Measurements from ENCODE around the gene CORO2B. TPM values are rescaled to one million over a fixed set of nuclear protein-coding genes. Genes with fewer than 3 reads are reported as not detected.

Gene CORO2B
- total and polyA plus RNA-seq, 8 donors: 0.56 to 7.7 (median 1.7) TPM

- Histone ChIP-seq H3K4me3 (no peak overlapping the region), H3K9me3 (no peaks in the 10 kb centered on the region), H3K27me3 (no peaks in the 10 kb centered on the region), H3K27ac (no peak overlapping the region), H3K4me1 (no peaks in the 10 kb centered on the region), H3K36me3 (no peaks in the 10 kb centered on the region)
- intact Hi-C loops (cut with DNase I): no loop called here
- no peak for TF ChIP-seq CTCF (IDR thresholded peaks at IDR 0.05)
- FAIRE-seq: no peak
- DNase-seq: peak in 1 of 6 donors; percentile 23
- 77 to 90% methylated on average over 4 of the region's 4 CpGs for WGBS, 2 donors
- ATAC-seq: no peak
These were observed 9.1 kb downstream of the CORO2B start for GRCh38 chr15:68587769-68588385.

- no peak for FAIRE-seq
- Histone ChIP-seq H3K4me3 (no peak overlapping the region), H3K27ac (no peak overlapping the region), H3K4me1 (no peaks in the 10 kb centered on the region), H3K36me3 (no peaks in the 10 kb centered on the region), H3K27me3 (no peaks in the 10 kb centered on the region), H3K9me3 (no peaks in the 10 kb centered on the region)
- no peak for TF ChIP-seq CTCF (IDR thresholded peaks at IDR 0.05)
- no peak for ATAC-seq
- WGBS, 2 donors: 48 to 59% methylated on average over 2 of the region's 2 CpGs
- intact Hi-C loops (cut with DNase I): no loop called here
- DNase-seq: no peak
These were observed 10.3 kb downstream of the CORO2B start for GRCh38 chr15:68589053-68589452.

- TF ChIP-seq CTCF (IDR thresholded peaks at IDR 0.05): no peak
- 82 to 86% methylated on average over 15 of the region's 15 CpGs for WGBS, 2 donors
- DNase-seq (peak in 1 of 6 donors; percentile 29), ATAC-seq (no peak), FAIRE-seq (no peak)
- no peak overlapping the region for H3K27ac ChIP-seq
- H3K36me3 ChIP-seq: no peaks in the 10 kb centered on the region
- no peak overlapping the region for H3K4me3 ChIP-seq
- no peaks in the 10 kb centered on the region for H3K4me1 ChIP-seq
- H3K27me3 ChIP-seq: no peaks in the 10 kb centered on the region
- H3K9me3 ChIP-seq: no peaks in the 10 kb centered on the region
- intact Hi-C loops (cut with DNase I): no loop called here
These were observed 11.3 kb downstream of the CORO2B start for GRCh38 chr15:68589783-68590710.

GRCh38 chr15:68590721-68591389 is 12.1 kb downstream of the CORO2B start:
- Histone ChIP-seq H3K9me3 (no peaks in the 10 kb centered on the region), H3K27me3 (no peaks in the 10 kb centered on the region), H3K4me3 (no peak overlapping the region), H3K4me1 (no peaks in the 10 kb centered on the region), H3K27ac (no peak overlapping the region), H3K36me3 (no peaks in the 10 kb centered on the region)
- FAIRE-seq (no peak), DNase-seq (peak in 1 of 6 donors; percentile 23), ATAC-seq (no peak)
- intact Hi-C loops (cut with DNase I): no loop called here
- no peak for TF ChIP-seq CTCF (IDR thresholded peaks at IDR 0.05)
- WGBS, 2 donors: 85 to 89% methylated on average over 9 of the region's 9 CpGs

Measured in pancreas (tissue), 10 donors.